ENCODE results near the gene AOC3.

DNA sequence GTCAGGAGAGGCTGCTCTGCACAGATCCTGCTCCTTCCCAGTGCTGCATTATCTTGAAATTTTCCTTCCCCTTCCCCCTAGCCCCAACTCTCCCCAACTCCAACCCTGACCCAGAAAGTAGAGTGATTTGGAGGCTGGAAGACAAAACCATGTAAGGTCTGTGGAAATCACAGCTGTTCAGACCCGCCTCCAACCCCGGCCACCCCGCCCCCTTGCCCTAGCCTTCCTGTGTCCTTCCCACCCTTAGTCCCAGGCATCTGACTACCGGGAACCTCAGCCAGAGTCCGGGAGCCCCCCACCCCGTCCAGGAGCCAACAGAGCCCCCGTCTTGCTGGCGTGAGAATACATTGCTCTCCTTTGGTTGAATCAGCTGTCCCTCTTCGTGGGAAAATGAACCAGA is at the start of gene AOC3:
- TF ChIP-seq, protein P1, sequence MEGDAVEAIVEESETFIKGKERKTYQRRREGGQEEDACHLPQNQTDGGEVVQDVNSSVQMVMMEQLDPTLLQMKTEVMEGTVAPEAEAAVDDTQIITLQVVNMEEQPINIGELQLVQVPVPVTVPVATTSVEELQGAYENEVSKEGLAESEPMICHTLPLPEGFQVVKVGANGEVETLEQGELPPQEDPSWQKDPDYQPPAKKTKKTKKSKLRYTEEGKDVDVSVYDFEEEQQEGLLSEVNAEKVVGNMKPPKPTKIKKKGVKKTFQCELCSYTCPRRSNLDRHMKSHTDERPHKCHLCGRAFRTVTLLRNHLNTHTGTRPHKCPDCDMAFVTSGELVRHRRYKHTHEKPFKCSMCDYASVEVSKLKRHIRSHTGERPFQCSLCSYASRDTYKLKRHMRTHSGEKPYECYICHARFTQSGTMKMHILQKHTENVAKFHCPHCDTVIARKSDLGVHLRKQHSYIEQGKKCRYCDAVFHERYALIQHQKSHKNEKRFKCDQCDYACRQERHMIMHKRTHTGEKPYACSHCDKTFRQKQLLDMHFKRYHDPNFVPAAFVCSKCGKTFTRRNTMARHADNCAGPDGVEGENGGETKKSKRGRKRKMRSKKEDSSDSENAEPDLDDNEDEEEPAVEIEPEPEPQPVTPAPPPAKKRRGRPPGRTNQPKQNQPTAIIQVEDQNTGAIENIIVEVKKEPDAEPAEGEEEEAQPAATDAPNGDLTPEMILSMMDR (IDR thresholded peaks at IDR 0.05) = no peak
- TF ChIP-seq POLR2A (IDR thresholded peaks at IDR 0.05) = no peak
- TF ChIP-seq EP300 (IDR thresholded peaks at IDR 0.05) = no peak
